Purkinje cell (primary cell): Measurements from ENCODE around the gene MDH1. TPM values are rescaled to one million over a fixed set of nuclear protein-coding genes. Genes with fewer than 3 reads are reported as not detected.

Experiments
- polyA plus RNA-seq: library from polyadenylated mRNA; unstranded; fragments of >200 nt; fragmentation: Nextera tagmentation; gene quantifications from 2 replicates; pipeline ENCODE4 v1.2.1, GENCODE V29; 2014

MDH1 gene
- 3,506 and 4,568 TPM in 2 replicates for polyA plus RNA-seq

DNA sequence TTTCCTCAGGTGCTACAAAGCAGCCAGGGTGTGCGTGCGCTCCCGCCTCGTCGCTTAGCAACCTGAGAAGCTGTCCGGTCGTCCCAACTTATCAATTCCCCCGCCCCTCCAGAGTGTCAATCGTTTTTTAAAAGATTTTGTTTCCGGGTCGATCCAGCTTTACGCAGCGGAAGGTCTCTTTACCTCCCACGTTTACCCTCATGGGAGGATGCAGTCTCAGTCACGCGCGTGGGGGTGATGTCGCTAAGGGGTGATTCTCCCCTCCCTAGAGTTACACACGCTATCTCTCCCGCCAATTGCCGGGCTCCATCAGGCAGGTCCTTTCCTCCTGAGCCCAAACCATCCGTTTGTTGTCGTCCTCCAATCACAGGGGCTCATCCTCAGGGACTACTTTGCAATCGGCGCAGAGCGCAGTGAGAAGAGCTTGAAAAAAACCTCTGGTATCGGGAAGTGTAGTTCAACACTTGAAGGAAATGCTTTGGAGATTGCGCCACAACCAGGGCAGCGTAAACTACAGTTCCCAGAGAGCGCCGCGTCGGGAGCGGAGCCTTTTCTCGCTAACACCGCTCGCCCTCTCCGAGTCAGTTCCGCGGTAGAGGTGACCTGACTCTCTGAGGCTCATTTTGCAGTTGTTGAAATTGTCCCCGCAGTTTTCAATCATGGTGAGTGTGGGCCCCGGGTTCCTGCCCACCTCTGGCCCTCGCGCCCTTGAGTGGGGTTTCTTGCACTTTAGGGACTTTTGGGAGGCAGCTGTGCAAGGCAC lies at the start of gene MDH1, which contains the start of gene WDPCP:
Gene MDH1 (plus strand): TSS at position 579 of the 763 bp plus-strand sequence. CDS start 81 bp downstream, at position 660.
Gene WDPCP (minus strand): TSS at position 93 of the 763 bp plus-strand sequence. CDS start 206 bp downstream, outside the sequence.

Other genes with a start within 250 kb of the MDH1 start
- 6.6 and 8.9 TPM in 2 replicates for gene WDPCP, start 486 bp upstream of the MDH1 start, polyA plus RNA-seq